AG20443 (cell line): ENCODE data around the gene ABL2.
A peak's percentile ranks its signal among the peaks of the same experiment; 100 is the strongest.
"Not testable (repeated sequence)": the region's sequence is repeated elsewhere in the genome, so short reads cannot be mapped to it uniquely, and the experiment has no call there.

Experiments
- DNase-seq: peaks from one replicate; pipeline ENCODE4 v3.0.0; 2012; ENCODE audit warnings: low spot score, mixed read lengths

The ABL2 gene

DNA sequence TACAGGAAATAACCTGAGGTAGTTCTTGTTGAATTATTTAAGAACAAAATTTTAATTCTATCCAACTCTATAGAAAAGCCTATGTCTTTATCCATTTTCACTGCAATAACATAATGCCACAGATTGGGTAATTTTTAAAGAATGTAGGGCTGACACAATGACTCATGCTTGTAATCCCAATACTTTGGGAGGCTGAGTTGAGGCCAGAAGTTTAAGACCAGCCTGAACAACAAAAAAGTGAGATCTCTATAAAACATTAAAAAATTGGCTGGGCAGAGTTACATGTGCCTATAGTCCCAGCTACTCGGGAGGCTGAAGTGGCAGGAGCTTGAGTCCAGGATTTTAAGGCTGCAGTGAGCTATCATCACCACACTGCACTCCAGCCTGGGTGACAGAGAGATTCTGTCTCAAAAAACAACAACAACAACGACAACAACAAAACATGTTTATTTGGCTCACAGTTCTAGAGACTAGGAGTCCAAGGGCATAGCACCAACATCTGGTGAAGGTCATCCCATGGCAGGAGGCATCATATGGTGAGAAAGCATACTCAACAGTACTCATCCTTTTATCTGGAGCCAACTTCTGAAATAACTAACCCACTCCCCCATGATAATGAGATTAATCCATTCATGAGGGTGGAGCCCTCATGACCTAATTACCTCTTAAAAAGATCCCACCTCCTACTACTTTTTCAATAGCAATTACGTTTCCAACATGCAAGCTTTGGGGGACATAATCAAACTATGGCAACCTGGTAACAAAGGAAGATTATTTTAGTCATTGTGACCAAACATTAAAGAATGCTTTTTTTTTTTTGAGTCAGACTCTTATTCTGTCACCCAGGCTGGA is 59.6 kb downstream of the ABL2 start:
- peak; percentile 56 for DNase-seq

- no peak for DNase-seq
Measured at GRCh38 chr1:179168536-179168935, 60.9 kb downstream of the ABL2 start.

DNA sequence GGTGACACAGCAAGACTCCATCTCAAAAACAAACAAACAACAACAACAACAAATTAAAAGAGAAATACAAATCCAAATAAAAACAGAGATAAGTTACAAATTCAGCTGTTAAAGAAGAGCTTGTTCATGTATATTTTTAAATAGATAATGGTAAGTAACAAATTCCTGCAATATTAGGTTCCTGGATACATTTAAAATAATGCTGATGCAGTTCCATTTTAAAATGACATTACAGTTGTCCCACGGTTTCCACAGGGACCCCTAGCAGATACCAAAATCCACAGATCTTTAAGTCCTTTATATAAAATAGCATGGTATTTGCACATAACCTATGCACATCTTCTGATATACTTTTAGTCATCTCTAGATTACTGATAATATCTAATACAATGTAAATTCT is 61.5 kb downstream of the ABL2 start:
- no peak for DNase-seq

GRCh38 chr1:179167418-179167777 is 62.1 kb downstream of the ABL2 start:
- DNase-seq: no peak

- no peak for DNase-seq
Measured at GRCh38 chr1:179166663-179167417, 62.6 kb downstream of the ABL2 start.

- DNase-seq: peak; percentile 26
Measured at GRCh38 chr1:179164494-179164893, 65.0 kb downstream of the ABL2 start.

DNA sequence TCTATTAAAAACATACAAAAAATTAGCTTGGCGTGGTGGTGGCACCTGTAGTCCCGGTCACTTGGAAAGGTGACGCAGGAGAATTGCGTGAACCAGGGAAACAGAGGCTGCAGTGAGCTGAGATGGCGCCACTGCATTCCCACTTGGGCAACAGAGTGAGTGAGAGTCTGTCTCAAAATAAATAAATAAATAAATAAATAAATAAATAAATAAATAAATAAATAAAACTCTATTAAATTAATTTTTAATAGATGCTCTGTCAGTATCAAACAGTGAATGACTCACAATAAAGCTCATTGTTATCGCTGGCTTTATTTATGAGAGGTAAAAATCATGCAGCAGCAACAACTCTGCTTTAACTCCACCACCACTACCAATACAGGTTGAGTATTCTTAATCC is 72.8 kb downstream of the ABL2 start:
- DNase-seq: no peak

DNA sequence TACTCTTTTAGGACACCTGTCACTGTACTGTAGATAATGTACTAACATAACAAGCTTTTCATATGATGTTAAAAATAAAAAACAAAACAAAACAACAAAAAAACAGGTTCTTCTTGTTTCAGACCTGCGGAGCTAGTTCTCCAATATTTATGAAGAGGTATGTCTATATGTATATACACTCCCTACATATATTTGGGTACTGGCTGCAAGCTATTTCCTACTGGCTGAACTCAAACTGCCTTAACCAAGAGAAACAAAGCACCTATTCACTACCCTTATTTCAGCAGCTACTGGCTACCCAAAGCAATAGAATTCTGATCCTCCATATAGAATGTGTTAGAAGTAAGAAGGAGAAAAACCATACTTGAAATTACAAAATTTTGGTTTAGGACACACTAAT is 73.5 kb downstream of the ABL2 start:
- no peak for DNase-seq

DNA sequence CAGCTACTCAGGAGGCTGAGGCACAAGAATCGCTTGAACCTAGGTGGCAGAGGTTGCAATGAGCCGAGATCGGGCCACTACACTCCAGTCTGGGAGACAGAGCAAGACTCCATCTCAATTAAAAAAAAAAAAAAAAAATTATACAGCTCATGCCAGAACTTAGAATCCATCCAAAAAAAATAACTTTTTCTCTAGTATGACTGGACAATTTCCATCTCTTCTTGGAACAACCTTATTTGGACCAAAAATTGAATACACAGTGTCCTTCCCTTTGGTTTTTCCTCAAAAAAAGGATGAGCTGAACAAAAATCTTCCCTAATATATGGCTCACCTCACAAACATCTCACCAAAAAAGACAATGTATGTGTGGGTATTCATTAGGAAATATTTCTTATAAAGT is 73.9 kb downstream of the ABL2 start:
- DNase-seq: no peak

DNA sequence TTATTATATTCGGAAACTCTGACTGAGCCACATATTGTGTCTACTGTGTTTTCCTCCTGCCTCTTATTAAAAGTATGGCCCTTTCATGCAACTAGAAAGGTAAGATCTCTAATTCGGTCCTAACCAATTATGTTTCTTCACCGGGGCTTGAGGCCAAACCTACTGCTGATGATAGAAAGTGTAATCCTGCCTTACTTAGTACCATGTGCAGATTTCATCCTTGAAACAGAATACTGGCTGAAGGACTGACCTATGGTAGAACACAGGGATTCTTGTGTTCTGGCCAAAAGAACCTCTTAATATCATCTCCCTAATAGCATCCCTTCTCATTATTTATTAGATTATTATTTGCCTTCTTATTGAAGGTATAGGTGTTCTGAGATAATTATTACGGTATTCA is 75.0 kb downstream of the ABL2 start:
- DNase-seq: no peak

DNA sequence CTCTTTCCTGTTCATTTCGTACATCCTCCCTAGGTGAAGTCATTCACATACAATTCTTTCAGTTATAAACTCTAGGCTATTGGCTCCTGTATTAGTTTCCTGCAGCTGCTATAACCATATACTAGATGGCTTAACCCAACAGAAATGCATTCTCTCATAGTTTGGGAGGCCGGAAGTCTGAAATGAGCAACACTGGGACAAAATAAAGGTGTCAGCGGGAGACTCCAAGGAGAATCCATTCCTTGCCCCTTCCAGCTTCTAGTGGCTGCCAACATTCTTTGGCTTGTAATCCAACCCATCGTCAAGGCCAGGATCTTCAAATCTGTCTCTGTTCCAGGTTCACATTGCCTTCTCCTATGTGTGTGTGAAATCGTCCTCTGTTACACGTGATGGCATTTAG is 76.3 kb downstream of the ABL2 start:
- no peak for DNase-seq

DNA sequence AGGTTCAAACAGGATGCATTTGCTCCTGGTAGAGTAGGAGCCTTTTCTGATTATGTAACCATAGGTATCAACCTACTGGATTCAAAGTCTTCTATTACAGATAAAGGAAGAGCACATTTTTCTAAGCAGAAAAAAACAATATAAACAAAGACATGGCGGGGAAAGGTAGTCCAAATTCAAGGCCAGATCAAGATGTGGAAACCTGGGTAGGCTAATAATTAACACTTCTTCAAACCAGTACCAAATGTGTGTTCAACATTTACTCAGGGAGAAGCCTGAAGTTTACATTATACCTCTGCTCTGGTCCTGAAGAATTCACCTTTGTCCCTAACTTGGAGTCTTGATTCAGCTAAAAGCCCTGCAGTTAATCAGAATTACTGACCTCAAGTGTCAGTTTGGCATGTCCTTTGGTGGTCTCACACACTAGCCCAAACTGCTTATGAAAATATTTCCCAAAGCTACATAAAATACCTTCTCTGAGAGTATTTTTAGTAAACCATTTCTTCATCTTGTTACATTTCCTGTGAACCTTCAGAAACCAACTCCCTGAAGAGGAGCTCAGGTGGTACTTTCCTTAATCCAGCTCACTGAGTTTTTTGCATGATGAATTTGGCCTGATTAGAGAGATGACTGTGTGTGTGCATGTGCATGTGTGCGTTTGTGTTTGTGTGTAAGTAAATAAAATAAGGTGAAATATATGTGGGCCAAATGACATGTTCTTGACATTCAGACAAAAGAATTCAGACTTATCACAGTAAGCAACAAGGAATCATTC is 77.4 kb downstream of the ABL2 start:
- no peak for DNase-seq

GRCh38 chr1:179146911-179147310 is 82.6 kb downstream of the ABL2 start:
- DNase-seq: no peak

- no peak for DNase-seq
Measured at GRCh38 chr1:179146476-179146875, 83.0 kb downstream of the ABL2 start.

DNA sequence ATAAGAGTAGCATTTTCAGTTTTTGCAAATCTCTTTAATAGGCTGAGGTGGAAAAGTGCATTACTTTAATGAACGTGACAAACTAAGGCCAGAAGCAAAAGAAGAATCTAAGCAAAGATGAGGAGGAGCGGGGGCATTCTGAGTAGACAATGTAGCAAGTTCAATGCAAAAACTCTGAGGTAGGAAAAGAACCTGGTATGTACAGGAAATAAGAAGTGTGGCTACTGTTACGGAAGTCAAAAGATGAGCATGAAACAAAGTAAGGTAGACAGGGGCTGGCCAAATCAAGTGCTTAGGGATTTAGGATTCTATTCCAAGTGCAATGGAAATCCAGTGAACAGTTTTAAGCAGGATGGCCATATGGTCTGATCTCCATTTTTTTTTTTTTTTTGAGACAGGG is 84.0 kb downstream of the ABL2 start:
- no peak for DNase-seq

DNA sequence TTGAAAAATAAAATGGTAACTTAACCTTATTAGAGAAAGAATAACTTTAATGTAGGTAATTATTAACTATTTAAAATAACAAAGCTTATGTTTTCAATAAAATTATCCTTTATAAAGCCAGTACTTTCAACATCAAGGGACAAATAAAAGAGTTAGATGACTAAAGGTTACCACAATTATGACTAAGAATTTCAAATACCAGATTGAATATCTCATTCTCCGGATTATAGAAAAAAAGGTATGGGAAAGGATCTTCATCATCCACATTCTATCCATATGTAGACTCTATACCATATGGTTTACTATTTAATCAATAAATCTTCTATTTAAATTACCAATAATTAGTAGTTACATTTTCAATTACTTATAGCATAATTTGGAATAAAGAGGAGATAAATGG is 84.9 kb downstream of the ABL2 start:
- DNase-seq: no peak

DNA sequence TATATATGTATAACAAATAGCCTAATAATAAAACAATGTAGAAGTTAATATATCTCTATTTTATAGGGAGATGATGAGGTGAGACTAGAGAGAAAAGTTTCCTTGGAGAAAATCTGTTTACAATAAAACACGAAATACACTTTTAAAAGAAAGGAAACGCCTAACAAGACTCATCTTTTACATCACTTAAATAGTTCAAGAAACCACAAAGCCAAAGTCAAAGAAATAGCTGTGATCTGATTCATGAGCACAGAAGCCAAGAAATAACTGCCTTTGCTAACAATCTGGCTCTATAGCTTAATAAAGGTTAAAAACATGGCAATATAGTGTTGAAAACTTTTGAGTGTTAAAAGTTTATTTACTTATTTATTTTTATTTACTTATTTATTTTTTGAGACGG is 86.2 kb downstream of the ABL2 start:
- DNase-seq: peak; percentile 63

DNA sequence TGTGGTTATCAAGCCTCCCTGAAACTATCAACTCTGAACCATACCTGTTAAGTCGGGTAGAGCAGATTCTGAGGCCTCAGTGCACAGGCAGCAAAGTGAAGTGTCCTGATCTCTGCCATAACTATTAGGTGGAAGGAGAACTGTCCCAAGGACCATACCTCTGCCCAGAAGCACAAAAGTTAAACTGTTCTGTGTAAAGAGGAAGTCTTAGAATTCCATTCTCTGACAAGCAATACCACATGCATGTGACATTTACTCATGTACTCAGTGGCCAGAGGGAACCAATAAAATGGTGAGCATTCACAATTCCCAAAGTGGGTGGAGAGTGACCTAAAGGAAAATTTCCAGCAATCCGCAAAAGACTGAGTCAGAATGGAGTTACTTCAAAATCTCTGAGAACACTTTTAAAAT is 86.6 kb downstream of the ABL2 start:
- peak; percentile 73 for DNase-seq

DNA sequence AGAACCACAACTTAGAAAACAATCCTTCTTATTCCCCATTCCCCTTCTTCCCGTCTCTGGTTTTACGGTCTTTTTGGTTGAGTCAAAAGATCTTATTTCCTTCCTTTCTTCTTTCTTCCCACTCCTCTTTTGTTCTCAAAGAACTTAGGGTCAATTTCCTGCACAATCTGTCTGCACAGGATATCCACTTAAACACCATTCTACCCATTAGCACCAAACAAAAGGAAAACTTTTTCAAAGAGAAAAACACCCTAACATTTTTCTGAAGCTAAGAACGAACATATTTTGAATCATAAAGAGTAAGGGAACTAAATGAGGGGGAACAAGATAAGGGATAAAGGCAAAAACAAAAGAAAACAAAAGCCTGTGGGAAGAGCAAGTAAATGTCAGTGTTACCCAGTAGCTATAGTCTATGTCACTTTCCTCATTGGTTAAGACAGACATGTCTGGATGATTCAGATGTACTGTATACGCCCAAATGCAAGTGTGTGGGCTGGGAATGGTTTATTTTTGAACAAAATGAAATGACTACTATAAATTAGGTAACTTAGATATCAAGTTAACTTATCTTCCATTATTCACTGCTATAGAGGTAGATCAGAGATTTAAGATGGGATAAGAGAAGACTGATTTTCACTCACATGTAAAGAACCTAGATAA is 87.8 kb downstream of the ABL2 start:
- peak; percentile 40 for DNase-seq

GRCh38 chr1:179138755-179139154 is 90.7 kb downstream of the ABL2 start:
- DNase-seq: not testable (repeated sequence)

- no peak for DNase-seq
Measured at GRCh38 chr1:179137617-179138255, 91.7 kb downstream of the ABL2 start.

DNA sequence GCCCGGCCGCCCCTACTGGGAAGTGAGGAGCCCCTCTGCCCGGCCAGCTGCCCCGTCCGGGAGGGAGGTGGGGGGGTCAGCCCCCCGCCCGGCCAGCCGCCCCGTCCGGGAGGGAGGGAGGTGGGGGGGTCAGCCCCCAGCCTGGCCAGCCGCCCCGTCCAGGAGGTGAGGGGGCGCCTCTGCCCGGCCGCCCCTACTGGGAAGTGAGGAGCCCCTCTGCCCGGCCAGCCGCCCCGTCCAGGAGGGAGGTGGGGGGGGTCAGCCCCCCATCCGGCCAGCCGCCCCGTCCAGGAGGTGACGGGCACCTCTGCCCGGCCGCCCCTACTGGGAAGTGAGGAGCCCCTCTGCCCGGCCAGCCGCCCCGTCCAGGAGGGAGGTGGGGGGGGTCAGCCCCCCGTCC is 93.8 kb downstream of the ABL2 start:
- not testable (repeated sequence) for DNase-seq
